ENCODE measurements around the gene FREM2.
A peak's percentile ranks its signal among the peaks of the same experiment; 100 is the strongest.

DNA sequence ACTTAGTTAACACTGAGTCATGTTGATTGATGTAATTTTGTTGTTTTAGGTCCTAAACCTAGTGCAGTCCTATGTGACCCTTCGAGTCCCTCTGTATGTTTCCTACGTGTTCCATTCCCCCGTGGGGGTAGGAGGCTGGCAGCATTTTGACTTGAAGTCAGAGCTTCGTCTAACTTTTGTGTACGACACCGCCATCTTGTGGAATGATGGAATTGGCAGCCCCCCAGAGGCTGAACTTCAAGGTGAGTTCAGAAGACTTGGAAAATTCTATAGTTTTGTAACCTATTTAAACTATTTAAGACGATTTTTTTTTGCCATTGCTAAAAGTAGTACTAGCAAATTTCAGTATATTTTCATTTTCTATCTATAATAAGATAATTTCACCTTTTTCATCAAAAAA lies 185.8 kb downstream of the FREM2 start:
- TF ChIP-seq, protein P1, sequence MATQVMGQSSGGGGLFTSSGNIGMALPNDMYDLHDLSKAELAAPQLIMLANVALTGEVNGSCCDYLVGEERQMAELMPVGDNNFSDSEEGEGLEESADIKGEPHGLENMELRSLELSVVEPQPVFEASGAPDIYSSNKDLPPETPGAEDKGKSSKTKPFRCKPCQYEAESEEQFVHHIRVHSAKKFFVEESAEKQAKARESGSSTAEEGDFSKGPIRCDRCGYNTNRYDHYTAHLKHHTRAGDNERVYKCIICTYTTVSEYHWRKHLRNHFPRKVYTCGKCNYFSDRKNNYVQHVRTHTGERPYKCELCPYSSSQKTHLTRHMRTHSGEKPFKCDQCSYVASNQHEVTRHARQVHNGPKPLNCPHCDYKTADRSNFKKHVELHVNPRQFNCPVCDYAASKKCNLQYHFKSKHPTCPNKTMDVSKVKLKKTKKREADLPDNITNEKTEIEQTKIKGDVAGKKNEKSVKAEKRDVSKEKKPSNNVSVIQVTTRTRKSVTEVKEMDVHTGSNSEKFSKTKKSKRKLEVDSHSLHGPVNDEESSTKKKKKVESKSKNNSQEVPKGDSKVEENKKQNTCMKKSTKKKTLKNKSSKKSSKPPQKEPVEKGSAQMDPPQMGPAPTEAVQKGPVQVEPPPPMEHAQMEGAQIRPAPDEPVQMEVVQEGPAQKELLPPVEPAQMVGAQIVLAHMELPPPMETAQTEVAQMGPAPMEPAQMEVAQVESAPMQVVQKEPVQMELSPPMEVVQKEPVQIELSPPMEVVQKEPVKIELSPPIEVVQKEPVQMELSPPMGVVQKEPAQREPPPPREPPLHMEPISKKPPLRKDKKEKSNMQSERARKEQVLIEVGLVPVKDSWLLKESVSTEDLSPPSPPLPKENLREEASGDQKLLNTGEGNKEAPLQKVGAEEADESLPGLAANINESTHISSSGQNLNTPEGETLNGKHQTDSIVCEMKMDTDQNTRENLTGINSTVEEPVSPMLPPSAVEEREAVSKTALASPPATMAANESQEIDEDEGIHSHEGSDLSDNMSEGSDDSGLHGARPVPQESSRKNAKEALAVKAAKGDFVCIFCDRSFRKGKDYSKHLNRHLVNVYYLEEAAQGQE (IDR thresholded peaks at IDR 0.05; ENCODE audit: low read depth): no peak
- no peak for TF ChIP-seq EP300 (IDR thresholded peaks at IDR 0.05; ENCODE audit: borderline replicate concordance)
- no peak for TF ChIP-seq TCF12 (IDR thresholded peaks at IDR 0.05; ENCODE audit: low read depth)
- TF ChIP-seq FOXM1 (IDR thresholded peaks at IDR 0.05; ENCODE audit: borderline replicate concordance, low read depth): no peak
- TF ChIP-seq TAF1 (IDR thresholded peaks at IDR 0.05; ENCODE audit: low read depth): no peak
- TF ChIP-seq EGR1 (IDR thresholded peaks at IDR 0.05): no peak
- TF ChIP-seq RAD21 (IDR thresholded peaks at IDR 0.05; ENCODE audit: low read depth): peak; percentile 48
- no peak for TF ChIP-seq ZBTB7A (IDR thresholded peaks at IDR 0.05; ENCODE audit: low read depth)
- TF ChIP-seq MAX (IDR thresholded peaks at IDR 0.05): no peak
- TF ChIP-seq CREB1 (IDR thresholded peaks at IDR 0.05; ENCODE audit: low read depth): no peak
- no peak for TF ChIP-seq YY1 (IDR thresholded peaks at IDR 0.05; ENCODE audit: low read depth)

Measured in Ishikawa (cell line).